ENCODE data around the gene NCBP1. TPM values are rescaled to one million over a fixed set of nuclear protein-coding genes. Genes with fewer than 3 reads are reported as not detected.

Gene NCBP1
- total and polyA plus RNA-seq, 9 of the 15 experiments (the other 6 are each of a cell fraction or from before 2014, with no cell fraction given) = 29.4 to 69.7 (median 57.5) TPM

DNA sequence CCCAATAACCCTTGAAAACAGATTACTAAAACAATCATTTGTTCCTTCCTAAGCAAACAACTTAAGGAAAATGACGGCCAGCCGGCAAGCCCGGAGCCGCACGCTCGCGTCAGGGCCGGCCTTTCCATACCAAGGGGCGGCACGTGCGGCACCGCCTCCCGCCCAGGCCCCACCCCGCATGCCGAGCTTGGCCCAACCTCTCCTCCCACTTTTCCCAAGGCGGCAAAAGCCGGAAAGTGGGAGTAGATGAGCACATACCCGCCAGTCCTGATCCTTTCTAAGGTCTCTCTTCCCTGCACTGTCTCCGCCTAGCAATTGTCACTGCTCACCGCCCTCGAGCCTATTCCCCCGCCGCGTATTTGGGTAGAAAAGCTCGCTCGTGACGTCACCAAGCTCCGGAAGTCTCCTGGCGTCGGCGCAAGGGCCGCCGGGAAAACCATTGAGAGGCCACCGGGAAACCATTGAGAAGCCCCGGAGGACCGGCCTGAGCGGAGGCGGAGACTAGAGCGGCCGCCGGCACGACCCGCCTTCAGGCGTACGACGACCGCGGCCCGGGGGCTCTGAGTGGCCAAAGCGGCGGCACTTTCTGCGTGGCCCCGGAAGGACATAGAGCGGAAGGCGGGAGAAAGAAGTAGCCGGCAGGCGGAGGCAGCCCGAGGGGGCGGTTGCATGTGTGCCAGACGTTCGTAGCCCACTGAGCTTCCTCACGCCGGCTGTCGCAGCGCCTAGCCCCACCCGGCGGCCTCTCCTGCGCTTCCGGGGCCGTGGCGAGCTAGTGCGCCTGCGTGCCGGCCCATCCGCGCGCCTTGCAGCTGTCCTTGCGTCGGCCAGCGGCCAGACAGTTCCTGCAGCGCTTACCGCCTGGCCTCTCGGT, at the start of gene NCBP1, which contains the start of gene TSTD2 (continued):
- TF ChIP-seq, protein P1, sequence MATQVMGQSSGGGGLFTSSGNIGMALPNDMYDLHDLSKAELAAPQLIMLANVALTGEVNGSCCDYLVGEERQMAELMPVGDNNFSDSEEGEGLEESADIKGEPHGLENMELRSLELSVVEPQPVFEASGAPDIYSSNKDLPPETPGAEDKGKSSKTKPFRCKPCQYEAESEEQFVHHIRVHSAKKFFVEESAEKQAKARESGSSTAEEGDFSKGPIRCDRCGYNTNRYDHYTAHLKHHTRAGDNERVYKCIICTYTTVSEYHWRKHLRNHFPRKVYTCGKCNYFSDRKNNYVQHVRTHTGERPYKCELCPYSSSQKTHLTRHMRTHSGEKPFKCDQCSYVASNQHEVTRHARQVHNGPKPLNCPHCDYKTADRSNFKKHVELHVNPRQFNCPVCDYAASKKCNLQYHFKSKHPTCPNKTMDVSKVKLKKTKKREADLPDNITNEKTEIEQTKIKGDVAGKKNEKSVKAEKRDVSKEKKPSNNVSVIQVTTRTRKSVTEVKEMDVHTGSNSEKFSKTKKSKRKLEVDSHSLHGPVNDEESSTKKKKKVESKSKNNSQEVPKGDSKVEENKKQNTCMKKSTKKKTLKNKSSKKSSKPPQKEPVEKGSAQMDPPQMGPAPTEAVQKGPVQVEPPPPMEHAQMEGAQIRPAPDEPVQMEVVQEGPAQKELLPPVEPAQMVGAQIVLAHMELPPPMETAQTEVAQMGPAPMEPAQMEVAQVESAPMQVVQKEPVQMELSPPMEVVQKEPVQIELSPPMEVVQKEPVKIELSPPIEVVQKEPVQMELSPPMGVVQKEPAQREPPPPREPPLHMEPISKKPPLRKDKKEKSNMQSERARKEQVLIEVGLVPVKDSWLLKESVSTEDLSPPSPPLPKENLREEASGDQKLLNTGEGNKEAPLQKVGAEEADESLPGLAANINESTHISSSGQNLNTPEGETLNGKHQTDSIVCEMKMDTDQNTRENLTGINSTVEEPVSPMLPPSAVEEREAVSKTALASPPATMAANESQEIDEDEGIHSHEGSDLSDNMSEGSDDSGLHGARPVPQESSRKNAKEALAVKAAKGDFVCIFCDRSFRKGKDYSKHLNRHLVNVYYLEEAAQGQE (IDR thresholded peaks at IDR 0.05; ENCODE audit: borderline replicate concordance) = peak; percentile 13; the same call in 1 of the 2 replicates
- TF ChIP-seq, protein P1 (CRISPR knock-in tag; IDR thresholded peaks at IDR 0.05; ENCODE audit: low read depth) = no peak; the same call in 1 of the 2 replicates
- TF ChIP-seq, protein P2, sequence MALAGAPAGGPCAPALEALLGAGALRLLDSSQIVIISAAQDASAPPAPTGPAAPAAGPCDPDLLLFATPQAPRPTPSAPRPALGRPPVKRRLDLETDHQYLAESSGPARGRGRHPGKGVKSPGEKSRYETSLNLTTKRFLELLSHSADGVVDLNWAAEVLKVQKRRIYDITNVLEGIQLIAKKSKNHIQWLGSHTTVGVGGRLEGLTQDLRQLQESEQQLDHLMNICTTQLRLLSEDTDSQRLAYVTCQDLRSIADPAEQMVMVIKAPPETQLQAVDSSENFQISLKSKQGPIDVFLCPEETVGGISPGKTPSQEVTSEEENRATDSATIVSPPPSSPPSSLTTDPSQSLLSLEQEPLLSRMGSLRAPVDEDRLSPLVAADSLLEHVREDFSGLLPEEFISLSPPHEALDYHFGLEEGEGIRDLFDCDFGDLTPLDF (CRISPR knock-in tag; IDR thresholded peaks at IDR 0.05) = peak; percentile 54; the same call in 1 of the 2 replicates
- no peak for TF ChIP-seq MCM7 (IDR thresholded peaks at IDR 0.05)
- TF ChIP-seq RBBP5 (IDR thresholded peaks at IDR 0.05; ENCODE audit: borderline replicate concordance, insufficient read depth, low read length, poor library complexity, severe bottlenecking) = no peak
- no peak for TF ChIP-seq SMC3 (conservative IDR thresholded peaks at IDR 0.05; ENCODE audit: insufficient read depth, low read depth, low read length)
- peak; percentile 52 for TF ChIP-seq POLR2B (IDR thresholded peaks at IDR 0.05; ENCODE audit: low read depth, partially characterized antibody)
- TF ChIP-seq ETV6 (IDR thresholded peaks at IDR 0.05; ENCODE audit: borderline replicate concordance in 1 of 2, low read depth in 2 of 2, low read length in 1 of 2) = no peak
- TF ChIP-seq ETV6 (CRISPR knock-in tag; IDR thresholded peaks at IDR 0.05; ENCODE audit: borderline replicate concordance) = peak; percentile 93; the same call in 1 of the 2 replicates
- peak; percentile 74; the same call in 1 of the 2 replicates for TF ChIP-seq ZNF217 (CRISPR knock-in tag; IDR thresholded peaks at IDR 0.05)
- TF ChIP-seq DPF2 (IDR thresholded peaks at IDR 0.05) = no peak
- TF ChIP-seq E2F3 (CRISPR knock-in tag; IDR thresholded peaks at IDR 0.05) = peak; percentile 38; the same call in 1 of the 2 replicates
- peak; percentile 74; the same call in 1 of the 2 replicates for TF ChIP-seq ELF2 (CRISPR knock-in tag; IDR thresholded peaks at IDR 0.05)
- TF ChIP-seq, protein P3, sequence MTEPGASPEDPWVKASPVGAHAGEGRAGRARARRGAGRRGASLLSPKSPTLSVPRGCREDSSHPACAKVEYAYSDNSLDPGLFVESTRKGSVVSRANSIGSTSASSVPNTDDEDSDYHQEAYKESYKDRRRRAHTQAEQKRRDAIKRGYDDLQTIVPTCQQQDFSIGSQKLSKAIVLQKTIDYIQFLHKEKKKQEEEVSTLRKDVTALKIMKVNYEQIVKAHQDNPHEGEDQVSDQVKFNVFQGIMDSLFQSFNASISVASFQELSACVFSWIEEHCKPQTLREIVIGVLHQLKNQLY (CRISPR knock-in tag; conservative IDR thresholded peaks at IDR 0.05) = no peak
- TF ChIP-seq, protein P4, sequence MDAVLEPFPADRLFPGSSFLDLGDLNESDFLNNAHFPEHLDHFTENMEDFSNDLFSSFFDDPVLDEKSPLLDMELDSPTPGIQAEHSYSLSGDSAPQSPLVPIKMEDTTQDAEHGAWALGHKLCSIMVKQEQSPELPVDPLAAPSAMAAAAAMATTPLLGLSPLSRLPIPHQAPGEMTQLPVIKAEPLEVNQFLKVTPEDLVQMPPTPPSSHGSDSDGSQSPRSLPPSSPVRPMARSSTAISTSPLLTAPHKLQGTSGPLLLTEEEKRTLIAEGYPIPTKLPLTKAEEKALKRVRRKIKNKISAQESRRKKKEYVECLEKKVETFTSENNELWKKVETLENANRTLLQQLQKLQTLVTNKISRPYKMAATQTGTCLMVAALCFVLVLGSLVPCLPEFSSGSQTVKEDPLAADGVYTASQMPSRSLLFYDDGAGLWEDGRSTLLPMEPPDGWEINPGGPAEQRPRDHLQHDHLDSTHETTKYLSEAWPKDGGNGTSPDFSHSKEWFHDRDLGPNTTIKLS (IDR thresholded peaks at IDR 0.05; ENCODE audit: borderline replicate concordance, low read depth) = peak; percentile 96
